Spinal cord (tissue), 10 donors: ENCODE results near the gene MAP3K20. TPM values are rescaled to one million over a fixed set of nuclear protein-coding genes. Genes with fewer than 3 reads are reported as not detected.
"Not testable (repeated sequence)": the region's sequence is repeated elsewhere in the genome, so short reads cannot be mapped to it uniquely, and the experiment has no call there.

ENCODE experiments used
- DNase-seq, 6 donors: peaks; one replicate each; pipeline versions ENCODE4 v3.0.0 to v3.0.0-alpha.2; 2013 to 2015; ENCODE audit warnings: low spot score in 6 of 6, low read depth in 4 of 6
- H3K27ac ChIP-seq: one replicate; pipeline ENCODE4 v1.5.1; 2013; ENCODE audit warnings: low read depth, low read length, control low read depth
- H3K27me3 ChIP-seq: one replicate; pipeline ENCODE4 v1.6.1; 2013; ENCODE audit warnings: low read length; ENCODE audit not compliant: control insufficient read depth, insufficient read depth
- H3K36me3 ChIP-seq: one replicate; pipeline ENCODE4 v1.6.1; 2013; ENCODE audit warnings: low read length; ENCODE audit not compliant: control insufficient read depth, insufficient read depth
- H3K4me1 ChIP-seq: one replicate; pipeline ENCODE4 v1.6.1; 2013; ENCODE audit warnings: low read length; ENCODE audit not compliant: control insufficient read depth, insufficient read depth
- H3K4me3 ChIP-seq: one replicate; pipeline ENCODE4 v1.5.1; 2013; ENCODE audit warnings: low read depth, low read length, control low read depth
- H3K9me3 ChIP-seq: one replicate; pipeline ENCODE4 v1.6.1; 2013; ENCODE audit warnings: low read length; ENCODE audit not compliant: control insufficient read depth, insufficient read depth
- WGBS: methylation state at CpG from one replicate; pipeline ENCODE4 v1.1.5; 2013; ENCODE audit warnings: missing lambda C conversion rate; ENCODE audit not compliant: insufficient coverage; 5-methylcytosine and 5-hydroxymethylcytosine counted together
- polyA plus RNA-seq, 2 donors: library from polyadenylated mRNA; unstranded; fragments of 120-200 nt; gene quantifications; one replicate each; pipeline ENCODE4 v1.2.1, GENCODE V29; 2013; ENCODE audit not compliant: insufficient read length in 2 of 2
- total RNA-seq, 2 donors: library from RNA; depleted of rRNA in 1 of 2; stranded (reverse); fragments of 120-200 nt in 1 of 2; fragments of >200 nt in 1 of 2; gene quantifications; one replicate each; pipeline versions ENCODE4 v1.2.3 to v1.2.4, GENCODE V29; 2013 to 2014
- donor health status: healthy.

MAP3K20 gene
- total and polyA plus RNA-seq, 4 donors = 8.0 to 26.8 (median 16.6) TPM

DNA sequence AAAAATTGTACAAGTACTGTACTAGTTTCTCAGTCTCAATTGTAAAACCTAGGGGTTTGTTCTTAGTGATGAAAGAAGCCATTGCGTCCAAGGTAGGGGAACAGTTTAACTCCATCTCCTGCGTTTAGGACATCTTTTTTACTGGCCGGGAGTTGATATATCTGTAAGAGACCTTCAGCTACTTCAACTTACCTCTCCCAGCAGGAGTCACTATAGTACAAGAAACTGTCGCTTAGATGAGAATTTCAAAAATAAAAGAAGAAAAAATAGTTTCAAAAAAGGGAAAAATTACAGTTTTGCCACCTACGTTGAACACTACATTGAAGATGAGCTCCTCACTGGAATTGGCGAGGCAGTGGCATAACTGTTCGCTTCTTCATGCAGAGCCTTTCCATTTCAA, 122.7 kb downstream of the MAP3K20 start:
- WGBS = 100% methylated on average over 3 of the region's 7 CpGs
- Histone ChIP-seq H3K36me3 (no peaks in the 10 kb centered on the region), H3K27ac (no peak overlapping the region), H3K4me1 (no peaks in the 10 kb centered on the region), H3K9me3 (no peaks in the 10 kb centered on the region), H3K4me3 (no peak overlapping the region), H3K27me3 (no peaks in the 10 kb centered on the region)
- no peak for DNase-seq

DNA sequence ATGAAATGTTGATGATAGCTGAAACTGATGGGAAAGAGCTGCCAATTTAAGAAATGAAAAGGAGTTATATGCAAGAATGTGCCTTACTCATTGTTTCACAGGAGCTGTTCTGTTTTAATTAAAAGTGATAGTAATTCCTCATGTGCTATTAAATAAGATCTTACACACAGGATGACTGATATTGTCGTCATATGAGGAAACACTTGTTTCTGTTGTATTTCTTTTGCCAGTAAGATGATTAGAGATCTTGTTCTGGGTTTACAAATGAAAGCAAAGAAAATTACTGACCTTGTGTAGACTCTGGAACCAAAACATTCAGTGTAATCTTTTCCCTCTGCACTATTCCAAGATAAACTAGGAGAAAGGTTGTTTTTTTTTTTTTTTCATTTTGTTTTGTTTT, 123.6 kb downstream of the MAP3K20 start:
- H3K4me3 ChIP-seq = no peak overlapping the region
- H3K27ac ChIP-seq = no peak overlapping the region
- H3K9me3 ChIP-seq = no peaks in the 10 kb centered on the region
- no peaks in the 10 kb centered on the region for H3K27me3 ChIP-seq
- no peak for DNase-seq
- no peaks in the 10 kb centered on the region for H3K36me3 ChIP-seq
- no CpG with 5 or more reads among the region's 1 CpG for WGBS
- H3K4me1 ChIP-seq = no peaks in the 10 kb centered on the region

DNA sequence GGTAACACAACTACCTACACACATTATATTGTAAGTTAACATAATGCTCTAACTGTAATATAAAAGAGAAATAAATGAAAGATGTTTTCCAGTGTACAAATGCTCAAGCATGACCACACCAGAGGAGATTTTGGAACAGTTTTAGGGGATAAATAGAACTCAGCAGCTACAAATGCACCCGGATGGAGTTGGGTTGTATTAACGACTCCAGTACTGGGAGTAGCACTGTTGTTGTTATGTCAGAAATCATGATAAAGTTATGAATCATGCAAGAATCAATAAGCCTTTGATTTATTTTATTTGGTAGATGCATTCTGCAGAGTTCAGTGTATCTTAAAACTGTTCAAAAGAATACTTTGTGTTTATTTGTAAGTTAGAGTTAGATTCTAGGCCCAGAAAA, 126.9 kb downstream of the MAP3K20 start:
- 78% methylated on average over 2 of the region's 2 CpGs for WGBS
- DNase-seq = no peak
- no peak overlapping the region for H3K27ac ChIP-seq

DNA sequence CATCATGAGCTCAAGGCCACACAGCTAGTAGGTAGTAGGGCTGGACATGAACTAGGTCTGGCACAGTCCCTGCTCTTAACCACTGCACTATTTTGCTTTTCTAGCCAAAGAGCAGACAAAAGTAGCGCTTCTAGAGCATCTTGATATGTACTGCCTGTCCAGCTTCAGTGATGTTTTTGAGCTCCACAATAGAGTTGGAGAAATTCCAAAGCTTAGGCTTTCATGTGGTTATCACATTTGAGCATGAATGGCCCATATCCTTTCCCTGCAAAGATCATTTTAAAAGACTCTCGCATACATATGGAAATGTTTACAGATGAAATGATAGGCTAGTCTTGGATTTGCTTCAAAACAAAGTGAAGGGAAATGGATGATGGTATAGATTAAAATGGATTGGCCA, 128.7 kb downstream of the MAP3K20 start:
- H3K4me3 ChIP-seq = no peak overlapping the region
- no peaks in the 10 kb centered on the region for H3K9me3 ChIP-seq
- H3K36me3 ChIP-seq = no peaks in the 10 kb centered on the region
- no peaks in the 10 kb centered on the region for H3K4me1 ChIP-seq
- H3K27me3 ChIP-seq = no peaks in the 10 kb centered on the region
- no CpG with 5 or more reads among the region's 2 CpGs for WGBS
- H3K27ac ChIP-seq = no peak overlapping the region
- DNase-seq = no peak

More for the DNA sequence above, 126.9 kb downstream of the MAP3K20 start:
- Histone ChIP-seq H3K4me3 (no peak overlapping the region), H3K9me3 (no peaks in the 10 kb centered on the region), H3K36me3 (no peaks in the 10 kb centered on the region), H3K4me1 (no peaks in the 10 kb centered on the region), H3K27me3 (no peaks in the 10 kb centered on the region)

DNA sequence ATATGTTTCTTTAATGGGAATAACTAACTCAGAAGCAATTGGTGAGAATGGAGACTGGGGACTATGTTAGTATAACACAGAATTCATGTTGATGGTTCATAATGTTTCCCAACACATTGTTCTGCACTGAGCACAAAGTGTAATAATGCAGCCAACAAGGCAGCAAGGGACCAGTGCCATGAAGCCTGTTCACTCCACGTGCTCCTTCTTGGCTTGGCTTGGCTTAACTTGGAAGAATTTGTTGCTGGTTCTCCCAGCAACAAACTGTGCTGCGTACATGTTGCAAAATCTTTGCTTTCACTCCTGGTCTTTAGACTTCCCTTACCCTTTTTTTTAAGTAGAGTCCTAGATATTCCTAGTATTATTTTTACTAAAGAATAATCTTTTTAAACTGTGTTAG, 129.7 kb downstream of the MAP3K20 start:
- H3K27me3 ChIP-seq = no peaks in the 10 kb centered on the region
- no peak overlapping the region for H3K27ac ChIP-seq
- H3K4me1 ChIP-seq = no peaks in the 10 kb centered on the region
- peak in 3 of 6 donors; percentile 23 to 88 (median 35) for DNase-seq
- 38% methylated on average over 1 of the region's 2 CpGs for WGBS
- H3K36me3 ChIP-seq = no peaks in the 10 kb centered on the region
- no peak overlapping the region for H3K4me3 ChIP-seq
- H3K9me3 ChIP-seq = no peaks in the 10 kb centered on the region

DNA sequence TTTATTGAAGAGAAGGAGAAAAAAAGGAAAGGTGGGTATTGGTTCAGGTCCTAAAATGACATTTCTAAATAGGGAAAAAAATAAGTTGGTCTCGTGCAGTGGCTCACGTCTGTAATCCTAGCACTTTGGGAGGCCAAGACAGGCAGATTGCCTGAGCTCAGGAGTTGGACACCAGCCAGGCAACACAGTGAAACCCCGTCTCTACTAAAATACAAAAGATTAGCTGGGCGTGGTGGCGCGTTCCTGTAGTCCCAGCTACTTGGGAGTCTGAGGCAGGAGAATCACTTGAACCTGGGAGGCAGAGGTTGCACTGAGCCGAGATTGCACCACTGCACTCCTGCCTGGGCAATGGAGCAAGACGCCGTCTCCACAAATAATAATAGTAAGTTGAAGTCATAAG, 131.5 kb downstream of the MAP3K20 start:
- not testable (repeated sequence) for H3K4me1 ChIP-seq, H3K4me3 ChIP-seq, H3K9me3 ChIP-seq, H3K27ac ChIP-seq, H3K27me3 ChIP-seq, H3K36me3 ChIP-seq
- WGBS = 32% methylated on average over 6 of the region's 9 CpGs
- peak in 1 of 6 donors; percentile 63 for DNase-seq

DNA sequence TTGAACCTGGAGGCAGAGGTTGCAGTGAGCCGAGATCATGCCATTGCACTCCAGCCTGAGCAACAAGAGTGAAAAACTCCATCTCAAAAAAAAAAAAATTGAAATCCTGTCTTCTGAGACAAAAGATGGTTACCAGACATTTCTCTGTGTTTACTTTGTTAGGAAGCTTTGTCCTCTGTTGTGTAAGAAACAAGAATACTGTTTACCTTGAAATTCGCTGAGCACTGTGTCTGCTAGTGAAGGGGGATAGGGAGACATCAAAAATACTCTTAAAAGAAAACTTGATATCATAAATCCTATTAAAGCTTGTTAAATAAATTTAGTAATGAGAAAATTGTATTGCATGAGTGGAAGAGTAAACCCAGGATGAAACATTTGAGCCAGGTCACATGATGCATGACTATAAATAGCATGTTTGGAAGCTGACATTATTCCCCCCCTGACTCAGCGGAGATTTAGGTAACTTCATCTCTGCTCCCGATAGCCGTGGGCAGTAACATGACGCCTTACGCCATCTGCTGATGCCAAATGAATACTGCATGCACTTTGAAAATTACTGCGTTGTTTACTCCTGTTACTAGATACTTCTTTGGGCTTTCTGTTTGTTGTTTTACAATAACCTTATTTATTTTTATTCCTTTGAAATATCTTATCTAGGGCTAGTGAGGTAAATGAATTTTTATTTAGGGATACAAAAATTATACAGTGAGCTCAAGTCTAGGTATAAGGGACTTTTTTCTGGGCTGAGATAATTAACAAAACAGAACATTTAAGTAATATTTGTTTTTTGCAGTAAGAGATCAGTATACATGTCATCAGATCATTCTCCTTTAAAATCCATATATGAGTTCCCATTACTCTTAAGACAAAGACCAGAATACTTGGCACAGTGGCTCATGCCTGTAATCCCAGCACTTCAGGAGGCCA, 134.9 kb downstream of the MAP3K20 start:
- Histone ChIP-seq H3K9me3 (no peaks in the 10 kb centered on the region), H3K27me3 (no peaks in the 10 kb centered on the region), H3K4me3 (no peak overlapping the region), H3K4me1 (no peaks in the 10 kb centered on the region), H3K27ac (no peak overlapping the region), H3K36me3 (no peaks in the 10 kb centered on the region)
- WGBS = 0% methylated on average over 5 of the region's 8 CpGs
- DNase-seq = peak; percentile 33 to 91 (median 54)

DNA sequence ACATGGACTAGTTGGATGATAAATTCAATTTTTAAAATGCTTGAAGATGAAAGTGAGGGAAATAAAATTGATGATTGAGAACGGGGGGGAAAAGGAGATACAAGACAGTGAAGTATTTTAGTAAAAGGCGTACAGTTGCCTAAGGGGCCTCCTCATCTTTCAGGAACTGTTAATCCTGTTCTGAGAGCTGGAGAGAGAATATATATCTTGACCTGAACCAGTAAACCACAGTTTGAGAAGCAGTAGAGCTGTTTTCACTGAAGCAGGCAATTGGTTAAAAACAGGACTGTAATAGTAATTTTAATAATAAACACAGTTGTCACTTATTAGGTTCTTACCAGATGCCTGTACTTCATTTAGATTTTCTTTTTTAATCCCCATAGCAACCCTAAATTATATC, 137.5 kb downstream of the MAP3K20 start:
- Histone ChIP-seq H3K4me3 (no peak overlapping the region), H3K27me3 (no peaks in the 10 kb centered on the region), H3K36me3 (no peaks in the 10 kb centered on the region), H3K27ac (no peak overlapping the region), H3K4me1 (no peaks in the 10 kb centered on the region), H3K9me3 (no peaks in the 10 kb centered on the region)
- 89% methylated on average over 2 of the region's 2 CpGs for WGBS
- DNase-seq = no peak

DNA sequence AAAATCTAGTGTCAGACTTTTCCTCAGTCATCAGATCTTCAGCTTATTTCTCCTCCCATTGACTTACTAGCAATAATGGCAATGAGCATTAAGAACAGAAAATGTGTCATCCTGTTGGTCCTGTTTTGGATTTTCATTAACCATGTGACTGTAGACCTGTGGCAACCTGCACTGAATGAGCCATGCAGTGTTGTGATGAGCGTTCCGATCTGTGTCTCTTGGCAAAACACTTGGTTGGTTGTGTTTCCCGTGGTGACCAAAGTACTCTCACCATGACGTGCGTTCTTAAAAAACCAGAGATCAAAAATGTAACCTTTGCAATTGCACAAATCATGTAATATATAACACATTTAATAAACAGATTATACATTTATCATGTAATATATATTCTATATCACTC, 138.6 kb downstream of the MAP3K20 start:
- Histone ChIP-seq H3K4me1 (no peaks in the 10 kb centered on the region), H3K27ac (no peak overlapping the region), H3K27me3 (no peaks in the 10 kb centered on the region), H3K9me3 (no peaks in the 10 kb centered on the region), H3K4me3 (no peak overlapping the region), H3K36me3 (no peaks in the 10 kb centered on the region)
- no peak for DNase-seq
- 80% methylated on average over 1 of the region's 5 CpGs for WGBS

DNA sequence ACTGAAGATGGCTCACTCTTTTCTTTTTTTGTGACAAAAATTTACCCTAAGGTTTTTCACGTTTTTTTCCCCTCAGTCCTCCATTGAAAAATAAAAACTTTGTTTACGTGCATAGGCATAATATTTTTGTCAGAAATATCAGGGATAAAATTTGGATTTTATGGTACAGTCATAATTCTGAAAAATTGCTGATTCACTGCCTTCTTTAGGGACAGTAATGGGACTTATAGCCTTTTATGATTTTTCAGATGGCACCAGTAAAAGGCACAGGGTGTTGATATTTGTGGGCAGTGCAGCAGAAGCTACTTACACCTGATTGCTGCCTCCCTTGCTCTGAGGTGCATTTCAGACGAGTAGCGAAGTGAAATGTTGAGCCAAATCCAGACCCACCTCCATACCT, 139.7 kb downstream of the MAP3K20 start:
- no peak overlapping the region for H3K27ac ChIP-seq

More for the DNA sequence above, 139.7 kb downstream of the MAP3K20 start:
- Histone ChIP-seq H3K4me1 (no peaks in the 10 kb centered on the region), H3K4me3 (no peak overlapping the region), H3K36me3 (no peaks in the 10 kb centered on the region), H3K27me3 (no peaks in the 10 kb centered on the region), H3K9me3 (no peaks in the 10 kb centered on the region)
- DNase-seq = no peak
- no CpG with 5 or more reads among the region's 4 CpGs for WGBS
